Left lung (tissue), 14 donors: Measurements from ENCODE around the gene DNAJC11. TPM values are rescaled to one million over a fixed set of nuclear protein-coding genes. Genes with fewer than 3 reads are reported as not detected.

Experiments used
- ATAC-seq: fragments of 200-7000 bp; cut with Tn5 transposase; one replicate; pipeline ENCODE4 v1.9.1; 2020; ENCODE audit warnings: moderate library complexity
- DNase-seq, 4 donors: peaks; one replicate each; pipeline ENCODE4 v3.0.0-alpha.2; 2013 to 2020
- H3K27ac ChIP-seq, 2 donors: fragments of 200-600 bp; sonication (generic) in 1 of 2; one replicate each; pipeline versions ENCODE4 v1.5.0 to v1.8.0; 2020 to 2021
- H3K27me3 ChIP-seq, 2 donors: fragments of 200-600 bp; sonication (generic) in 1 of 2; one replicate each; pipeline versions ENCODE4 v1.5.0 to v1.8.0; 2020 to 2021
- H3K36me3 ChIP-seq, 2 donors: fragments of 200-600 bp; sonication (generic) in 1 of 2; one replicate each; pipeline versions ENCODE4 v1.5.0 to v1.8.0; 2020 to 2021
- H3K4me1 ChIP-seq, 2 donors: fragments of 200-600 bp; one replicate each; pipeline ENCODE4 v1.8.0; 2021
- H3K4me3 ChIP-seq, 2 donors: fragments of 200-600 bp; sonication (generic) in 1 of 2; one replicate each; pipeline versions ENCODE4 v1.5.0 to v1.8.0; 2020 to 2021; ENCODE audit warnings: mild to moderate bottlenecking in 1 of 2
- H3K9me3 ChIP-seq, 2 donors: fragments of 200-600 bp; sonication (generic) in 1 of 2; one replicate each; pipeline versions ENCODE4 v1.5.0 to v1.8.0; 2020 to 2021
- CTCF ChIP-seq, 2 donors: fragments of 200-600 bp; sonication (generic) in 1 of 2; IDR thresholded peaks; one replicate each; pipeline versions ENCODE4 v1.5.0 to v1.8.0; 2021; ENCODE audit warnings: antibody characterized with exemption in 2 of 2
- intact Hi-C, 2 donors: fragments of 100-400 bp; cut with DNase I; formaldehyde crosslinking; loops; one replicate each; pipeline versions ENCODE4 v1.11.2 to v1.14.2; 2022
- long read RNA-seq, 12 donors: library from polyadenylated mRNA in 2 of 12; unstranded in 2 of 12; transcript quantifications; one replicate each; pipeline ENCODE4 v2.0.0 and lab custom pipeline, GENCODE V29; 2019 to 2026
- polyA plus RNA-seq, 6 donors: library from polyadenylated mRNA; unstranded; fragments of 120-200 nt; gene quantifications; one replicate each; pipeline ENCODE4 v1.2.1, GENCODE V29; 2013; ENCODE audit not compliant: insufficient read length in 6 of 6
- total RNA-seq, 2 donors: library from RNA; stranded (reverse); fragmentation: NEBNext Ultra II Directional; extraction: Animal tissue kit (Norgen Biotek cat#: 25700); gene quantifications; one replicate each; pipeline ENCODE4 v1.2.1, GENCODE V29; 2021
- donor health status: DM: no; HTN: yes; CAD: no.
- donor health status: DM: no; HTN: no; CAD: no.

DNAJC11 gene
- total RNA-seq = 10 to 100 TPM; 33.5 to 37.7 TPM
- polyA plus RNA-seq = 10 to 100 TPM; 46.4 to 52.0 (median 47.2) TPM
- long read RNA-seq, donor 1, transcript DNAJC11-202 (16 exons, 3,311 nt) = minor isoform, 7 of 17 reads
- long read RNA-seq, donor 1, transcript DNAJC11-211 (5 exons, 613 nt) = major isoform, 10 of 17 reads
- long read RNA-seq, donor 1, partial matches to known transcripts = 0 of 17 reads
- long read RNA-seq, donor 1, other reads (novel, unspliced or antisense) = 0 of 17 reads
- long read RNA-seq, donor 2, transcript DNAJC11-202 (16 exons, 3,311 nt) = minor isoform, 7 of 25 reads
- long read RNA-seq, donor 2, transcript DNAJC11-211 (5 exons, 613 nt) = major isoform, 8 of 25 reads
- long read RNA-seq, donor 2, partial matches to known transcripts = 9 of 25 reads
- long read RNA-seq, donor 2, other reads (novel, unspliced or antisense) = 0 of 25 reads
- long read RNA-seq, donor 3, transcript DNAJC11-202 (16 exons, 3,311 nt) = major isoform, 6 of 39 reads
- long read RNA-seq, donor 3, partial matches to known transcripts = 33 of 39 reads
- long read RNA-seq, donor 3, other reads (novel, unspliced or antisense) = 0 of 39 reads
- long read RNA-seq, donor 4, transcript DNAJC11-202 (16 exons, 3,311 nt) = major isoform, 6 of 7 reads
- long read RNA-seq, donor 4, partial matches to known transcripts = 1 of 7 reads
- long read RNA-seq, donor 4, other reads (novel, unspliced or antisense) = 0 of 7 reads
- long read RNA-seq, donor 5, transcript DNAJC11-202 (16 exons, 3,311 nt) = major isoform, 8 of 21 reads
- long read RNA-seq, donor 5, transcript DNAJC11-211 (5 exons, 613 nt) = minor isoform, 6 of 21 reads
- long read RNA-seq, donor 5, partial matches to known transcripts = 7 of 21 reads
- long read RNA-seq, donor 5, other reads (novel, unspliced or antisense) = 0 of 21 reads
- long read RNA-seq, donor 6, transcript DNAJC11-202 (16 exons, 3,311 nt) = major isoform, 7 of 13 reads
- long read RNA-seq, donor 6, partial matches to known transcripts = 5 of 13 reads
- long read RNA-seq, donor 6, other reads (novel, unspliced or antisense) = 0 of 13 reads
- long read RNA-seq, donor 7, partial matches to known transcripts = 0 of 3 reads
- long read RNA-seq, donor 7, other reads (novel, unspliced or antisense) = 0 of 3 reads
- long read RNA-seq, donor 8, transcript DNAJC11-202 (16 exons, 3,311 nt) = major isoform, 8 of 25 reads
- long read RNA-seq, donor 8, transcript DNAJC11-211 (5 exons, 613 nt) = minor isoform, 5 of 25 reads
- long read RNA-seq, donor 8, partial matches to known transcripts = 12 of 25 reads
- long read RNA-seq, donor 8, other reads (novel, unspliced or antisense) = 0 of 25 reads
- long read RNA-seq, donor 9 = 0 reads
- long read RNA-seq, donor 10, transcript DNAJC11-202 (16 exons, 3,311 nt) = major isoform, 13 of 17 reads
- long read RNA-seq, donor 10, partial matches to known transcripts = 4 of 17 reads
- long read RNA-seq, donor 10, other reads (novel, unspliced or antisense) = 0 of 17 reads
- long read RNA-seq, donor 11, transcript DNAJC11-211 (5 exons, 613 nt) = minor isoform, 6 of 27 reads
- long read RNA-seq, donor 11, transcript DNAJC11-202 (16 exons, 3,311 nt) = major isoform, 7 of 27 reads
- long read RNA-seq, donor 11, partial matches to known transcripts = 14 of 27 reads
- long read RNA-seq, donor 11, other reads (novel, unspliced or antisense) = 0 of 27 reads
- long read RNA-seq, donor 12, partial matches to known transcripts = 0 of 7 reads
- long read RNA-seq, donor 12, other reads (novel, unspliced or antisense) = 0 of 7 reads

GRCh38 chr1:6701437-6702153 lies at the start of gene DNAJC11:
DNAJC11 (minus strand) TSS chr1:6701816; CDS start chr1:6701800, 16 bp downstream.
- Histone ChIP-seq H3K4me1 (peaks cover 10 to 20% of the 10 kb centered on the region in 2 donors), H3K36me3 (no peaks in the 10 kb centered on the region), H3K27ac (peak within 1 kb of the TSS; percentile 63 to 79), H3K27me3 (no peaks in the 10 kb centered on the region), H3K9me3 (no peaks in the 10 kb centered on the region), H3K4me3 (peak within 1 kb of the TSS; percentile 86 to 96)
- TF ChIP-seq CTCF (IDR thresholded peaks at IDR 0.05) = peak; percentile 96
- ATAC-seq = peak; percentile 99
- DNase-seq = peak; percentile 89 to 98 (median 92)
- intact Hi-C loops = no loop called here

- no peak for TF ChIP-seq CTCF (IDR thresholded peaks at IDR 0.05)
- ATAC-seq = no peak
These were observed 48.9 kb upstream of the DNAJC11 start for GRCh38 chr1:6750490-6750889.

GRCh38 chr1:6747674-6748073 lies 46.1 kb upstream of the DNAJC11 start:
- DNase-seq = no peak
- intact Hi-C loops = no loop called here
- no peak for TF ChIP-seq CTCF (IDR thresholded peaks at IDR 0.05)

More at GRCh38 chr1:6750490-6750889, 48.9 kb upstream of the DNAJC11 start:
- H3K4me3 ChIP-seq = no peak overlapping the region
- H3K4me1 ChIP-seq = peaks cover 0 to 3% of the 10 kb centered on the region in 2 donors
- H3K27ac ChIP-seq = no peak overlapping the region
- no peaks in the 10 kb centered on the region for H3K9me3 ChIP-seq
- no peaks in the 10 kb centered on the region for H3K36me3 ChIP-seq
- no peak for DNase-seq
- H3K27me3 ChIP-seq = peaks cover 0 to 12% of the 10 kb centered on the region in 2 donors
- intact Hi-C loops = no loop called here

GRCh38 chr1:6745073-6745472 lies 43.5 kb upstream of the DNAJC11 start:
- peaks cover 8 to 22% of the 10 kb centered on the region in 2 donors for H3K4me1 ChIP-seq
- no peak for TF ChIP-seq CTCF (IDR thresholded peaks at IDR 0.05)
- intact Hi-C loops = no loop called here
- H3K27ac ChIP-seq = no peak overlapping the region
- H3K9me3 ChIP-seq = no peaks in the 10 kb centered on the region
- H3K36me3 ChIP-seq = no peaks in the 10 kb centered on the region
- DNase-seq (no peak), ATAC-seq (no peak)
- no peak overlapping the region for H3K4me3 ChIP-seq
- H3K27me3 ChIP-seq = no peaks in the 10 kb centered on the region

More at GRCh38 chr1:6747674-6748073, 46.1 kb upstream of the DNAJC11 start:
- H3K4me3 ChIP-seq = no peak overlapping the region
- ATAC-seq = no peak
- peaks cover 8 to 25% of the 10 kb centered on the region in 2 donors for H3K4me1 ChIP-seq
- H3K27me3 ChIP-seq = peaks cover 0 to 5% of the 10 kb centered on the region in 2 donors
- no peaks in the 10 kb centered on the region for H3K36me3 ChIP-seq
- no peaks in the 10 kb centered on the region for H3K9me3 ChIP-seq
- H3K27ac ChIP-seq = no peak overlapping the region
